Transverse colon (tissue), 4 donors: ENCODE measurements around the gene NUP210. TPM values are rescaled to one million over a fixed set of nuclear protein-coding genes. Genes with fewer than 3 reads are reported as not detected.

Source experiments
- DNase-seq: peaks from one replicate; pipeline ENCODE4 v3.0.0-alpha.2; 2019
- H3K27ac ChIP-seq, 4 donors: fragments of 200-600 bp; sonication (generic); 2 replicates each; pipeline ENCODE4 v1.5.1; 2016 to 2018; ENCODE audit warnings: inconsistent platforms in 4 of 4
- H3K27me3 ChIP-seq: fragments of 200-600 bp; sonication (generic); 2 replicates; pipeline ENCODE4 v1.5.1; 2017; ENCODE audit warnings: inconsistent platforms
- H3K36me3 ChIP-seq, 4 donors: fragments of 200-600 bp; sonication (generic); 2 replicates each; pipeline ENCODE4 v1.5.1; 2017 to 2019; ENCODE audit warnings: inconsistent platforms in 4 of 4
- H3K4me1 ChIP-seq, 4 donors: fragments of 200-600 bp; sonication (generic); 2 replicates each; pipeline ENCODE4 v1.5.1; 2017 to 2020; ENCODE audit warnings: inconsistent platforms in 4 of 4
- H3K4me3 ChIP-seq, 4 donors: fragments of 200-600 bp; sonication (generic); 1 replicate in 1 of 4; 2 replicates in 3 of 4; pipeline versions ENCODE4 v1.5.1 to v1.6.1; 2017 to 2019; ENCODE audit warnings: inconsistent platforms in 4 of 4
- H3K9me3 ChIP-seq, 2 donors: fragments of 200-600 bp; sonication (generic); 2 replicates each; pipeline ENCODE4 v1.5.1; 2017 to 2019; ENCODE audit warnings: inconsistent platforms in 2 of 2
- EP300 ChIP-seq: sonication (generic); formaldehyde crosslinking; IDR thresholded peaks from one replicate; pipeline ENCODE4 v1.6.1; 2017; ENCODE audit warnings: antibody characterized with exemption, low read depth
- POLR2A ChIP-seq: fragments of 450-650 bp; IDR thresholded peaks from one replicate; pipeline ENCODE4 v1.6.1; 2016; ENCODE audit warnings: antibody characterized with exemption, mild to moderate bottlenecking, moderate library complexity
- POLR2AphosphoS5 ChIP-seq, 3 donors: sonication (generic); formaldehyde crosslinking; IDR thresholded peaks; one replicate each; pipeline ENCODE4 v1.6.1; 2016; ENCODE audit warnings: antibody characterized with exemption in 3 of 3
- WGBS, 2 donors: methylation state at CpG; one replicate each; pipeline ENCODE4 v1.1.5; 2018; ENCODE audit warnings: low coverage in 1 of 2; 5-methylcytosine and 5-hydroxymethylcytosine counted together
- in situ Hi-C, 4 donors: fragments of 200-750 bp; cut with MboI; loops; one replicate each; pipeline versions ENCODE4 v1.15.0 to v1.15.1; 2017; ENCODE audit warnings: low sequenced_read_pairs in 3 of 4, low pct_ligation_motif_present in 1 of 4, low pct_unique_long_range_greater_than_20kb in 1 of 4
- intact Hi-C: fragments of 100-400 bp; cut with DNase I; formaldehyde crosslinking; loops from one replicate; pipeline ENCODE4 v1.15.1; 2023; ENCODE audit warnings: low total_unique reads
- total RNA-seq, 4 donors: library from RNA; depleted of rRNA; stranded (reverse); fragments of >200 nt; gene quantifications; one replicate each; pipeline ENCODE4 v1.1.0, GENCODE V29; 2016
- TF ChIP-seq, protein P1 (sequence below), 5 experiments: fragments of 200-600 bp in 3 of 5; fragments of 450-650 bp in 2 of 5; sonication (generic) in 3 of 5; IDR thresholded peaks; 1 replicate in 2 of 5; 2 replicates in 3 of 5; pipeline ENCODE4 v1.5.1; 2016 to 2017; ENCODE audit warnings: antibody characterized with exemption in 5 of 5, inconsistent platforms in 3 of 5, mild to moderate bottlenecking in 2 of 5, moderate library complexity in 1 of 5

Gene NUP210
- total RNA-seq, 4 donors from 2014 or later = 6.0 to 202 (median 14.6) TPM

GRCh38 chr3:13349823-13350222 is 70.3 kb downstream of the NUP210 start:
- Histone ChIP-seq H3K27ac (no peak overlapping the region), H3K36me3 (no peaks in the 10 kb centered on the region), H3K9me3 (no peaks in the 10 kb centered on the region), H3K4me1 (peaks cover 0 to 5% (median 0%) of the 10 kb centered on the region in 4 donors), H3K4me3 (no peak overlapping the region), H3K27me3 (no peaks in the 10 kb centered on the region)
- WGBS, 2 donors = 89% methylated on average over 3 of the region's 3 CpGs; no CpG with 5 or more reads in 1 of the 2 donors
- intact Hi-C loops = no loop called here
- TF ChIP-seq EP300 (no peak), POLR2AphosphoS5 (IDR thresholded peaks at IDR 0.05) (no peak), POLR2A (no peak)
- TF ChIP-seq, protein P1, sequence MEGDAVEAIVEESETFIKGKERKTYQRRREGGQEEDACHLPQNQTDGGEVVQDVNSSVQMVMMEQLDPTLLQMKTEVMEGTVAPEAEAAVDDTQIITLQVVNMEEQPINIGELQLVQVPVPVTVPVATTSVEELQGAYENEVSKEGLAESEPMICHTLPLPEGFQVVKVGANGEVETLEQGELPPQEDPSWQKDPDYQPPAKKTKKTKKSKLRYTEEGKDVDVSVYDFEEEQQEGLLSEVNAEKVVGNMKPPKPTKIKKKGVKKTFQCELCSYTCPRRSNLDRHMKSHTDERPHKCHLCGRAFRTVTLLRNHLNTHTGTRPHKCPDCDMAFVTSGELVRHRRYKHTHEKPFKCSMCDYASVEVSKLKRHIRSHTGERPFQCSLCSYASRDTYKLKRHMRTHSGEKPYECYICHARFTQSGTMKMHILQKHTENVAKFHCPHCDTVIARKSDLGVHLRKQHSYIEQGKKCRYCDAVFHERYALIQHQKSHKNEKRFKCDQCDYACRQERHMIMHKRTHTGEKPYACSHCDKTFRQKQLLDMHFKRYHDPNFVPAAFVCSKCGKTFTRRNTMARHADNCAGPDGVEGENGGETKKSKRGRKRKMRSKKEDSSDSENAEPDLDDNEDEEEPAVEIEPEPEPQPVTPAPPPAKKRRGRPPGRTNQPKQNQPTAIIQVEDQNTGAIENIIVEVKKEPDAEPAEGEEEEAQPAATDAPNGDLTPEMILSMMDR (IDR thresholded peaks at IDR 0.05) = no peak
- in situ Hi-C loops = no loop called here
- DNase-seq = no peak

DNA sequence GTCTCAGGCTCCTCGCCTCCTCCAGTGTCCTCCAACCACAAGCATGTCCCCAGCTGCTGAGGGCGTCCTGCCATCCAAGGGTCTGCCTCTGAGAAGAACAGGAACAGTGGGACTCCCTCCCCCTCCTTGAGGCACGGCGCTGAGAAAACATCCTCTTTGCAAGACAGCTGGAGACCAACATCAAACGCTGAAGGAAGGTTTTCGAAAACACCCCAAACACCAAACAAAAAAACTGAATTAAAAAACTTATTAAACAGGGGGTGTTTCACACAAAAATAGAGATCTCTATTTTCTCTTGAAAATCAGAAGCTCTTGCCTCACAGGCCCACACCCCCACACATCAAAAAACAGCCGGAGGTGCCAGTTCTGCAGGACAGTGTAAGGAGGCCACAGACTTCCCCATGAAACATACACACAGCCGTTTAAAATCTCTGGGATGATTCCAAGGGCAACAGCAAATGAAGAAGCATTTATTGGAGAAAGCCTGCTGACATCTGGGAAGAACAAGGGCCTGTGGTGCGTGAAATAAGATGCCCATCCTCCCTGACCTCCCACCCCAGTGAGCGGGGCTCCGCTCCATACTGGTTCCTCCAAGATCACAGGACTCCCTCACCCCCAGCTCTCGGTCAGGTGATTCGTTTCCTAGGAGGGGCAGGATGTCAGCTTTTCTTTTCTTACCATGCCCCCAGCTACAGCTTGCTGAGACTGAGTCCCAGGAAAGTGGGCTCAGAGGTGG is 71.3 kb downstream of the NUP210 start:
- DNase-seq = no peak
- Histone ChIP-seq H3K27me3 (no peaks in the 10 kb centered on the region), H3K27ac (no peak overlapping the region), H3K4me1 (peaks cover 0 to 5% (median 0%) of the 10 kb centered on the region in 4 donors), H3K4me3 (no peak overlapping the region), H3K36me3 (no peaks in the 10 kb centered on the region), H3K9me3 (no peaks in the 10 kb centered on the region)
- TF ChIP-seq, protein P1 (IDR thresholded peaks at IDR 0.05) = no peak
- no peak for TF ChIP-seq POLR2AphosphoS5 (IDR thresholded peaks at IDR 0.05)
- TF ChIP-seq EP300 = no peak
- no peak for TF ChIP-seq POLR2A
- in situ Hi-C loops (no loop called here), intact Hi-C loops (no loop called here)
- 66% methylated on average over 13 of the region's 13 CpGs; no CpG with 5 or more reads in 1 of the 2 donors for WGBS, 2 donors

DNA sequence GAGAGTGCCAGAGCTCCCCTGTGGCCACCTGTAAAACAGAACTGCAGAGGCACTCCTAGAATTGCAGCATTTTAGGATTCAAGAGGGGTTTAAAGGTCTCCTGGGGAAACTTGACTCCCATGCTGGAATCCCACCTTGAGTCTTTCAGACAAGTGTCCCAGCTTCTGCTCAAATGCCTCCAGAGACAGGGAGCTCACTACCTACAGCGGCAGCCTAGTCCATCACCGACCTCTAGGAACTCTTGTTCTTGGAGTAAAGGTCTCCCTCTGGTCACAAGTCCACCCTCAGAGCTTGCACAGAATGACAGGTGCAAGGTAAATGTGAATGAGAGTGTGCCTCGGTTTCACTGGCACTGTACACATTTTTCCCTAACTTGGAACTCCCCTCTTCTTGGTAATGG is 72.0 kb downstream of the NUP210 start:
- intact Hi-C loops = no loop called here
- in situ Hi-C loops = no loop called here
- Histone ChIP-seq H3K4me1 (peaks cover 0 to 5% (median 0%) of the 10 kb centered on the region in 4 donors), H3K4me3 (no peak overlapping the region), H3K27me3 (no peaks in the 10 kb centered on the region), H3K27ac (no peak overlapping the region), H3K9me3 (no peaks in the 10 kb centered on the region), H3K36me3 (no peaks in the 10 kb centered on the region)
- 83% methylated on average over 3 of the region's 3 CpGs; no CpG with 5 or more reads in 1 of the 2 donors for WGBS, 2 donors
- DNase-seq = no peak
- TF ChIP-seq POLR2AphosphoS5 (IDR thresholded peaks at IDR 0.05) = no peak
- no peak for TF ChIP-seq EP300

GRCh38 chr3:13347390-13347950 is 72.7 kb downstream of the NUP210 start:
- Histone ChIP-seq H3K4me3 (no peak overlapping the region), H3K9me3 (no peaks in the 10 kb centered on the region), H3K36me3 (no peaks in the 10 kb centered on the region), H3K27ac (no peak overlapping the region), H3K4me1 (peaks cover 0 to 5% (median 0%) of the 10 kb centered on the region in 4 donors), H3K27me3 (no peaks in the 10 kb centered on the region)
- TF ChIP-seq, protein P1 (IDR thresholded peaks at IDR 0.05) = no peak
- no peak for TF ChIP-seq EP300
- TF ChIP-seq POLR2AphosphoS5 (IDR thresholded peaks at IDR 0.05) = no peak
- no peak for TF ChIP-seq POLR2A
- intact Hi-C loops = no loop called here
- WGBS, 2 donors = 79 to 96% methylated on average over 9 to 15 of the region's 15 CpGs
- DNase-seq = no peak
- in situ Hi-C loops = no loop called here
